IPS-NIHi11 (cell line): ENCODE results near the gene LY9.
"Not testable (repeated sequence)": the region's sequence is repeated elsewhere in the genome, so short reads cannot be mapped to it uniquely, and the experiment has no call there.

Experiments used
- DNase-seq: peaks from one replicate; pipeline ENCODE4 v3.0.0; 2012; ENCODE audit warnings: mixed read lengths, low spot score

LY9 gene

DNA sequence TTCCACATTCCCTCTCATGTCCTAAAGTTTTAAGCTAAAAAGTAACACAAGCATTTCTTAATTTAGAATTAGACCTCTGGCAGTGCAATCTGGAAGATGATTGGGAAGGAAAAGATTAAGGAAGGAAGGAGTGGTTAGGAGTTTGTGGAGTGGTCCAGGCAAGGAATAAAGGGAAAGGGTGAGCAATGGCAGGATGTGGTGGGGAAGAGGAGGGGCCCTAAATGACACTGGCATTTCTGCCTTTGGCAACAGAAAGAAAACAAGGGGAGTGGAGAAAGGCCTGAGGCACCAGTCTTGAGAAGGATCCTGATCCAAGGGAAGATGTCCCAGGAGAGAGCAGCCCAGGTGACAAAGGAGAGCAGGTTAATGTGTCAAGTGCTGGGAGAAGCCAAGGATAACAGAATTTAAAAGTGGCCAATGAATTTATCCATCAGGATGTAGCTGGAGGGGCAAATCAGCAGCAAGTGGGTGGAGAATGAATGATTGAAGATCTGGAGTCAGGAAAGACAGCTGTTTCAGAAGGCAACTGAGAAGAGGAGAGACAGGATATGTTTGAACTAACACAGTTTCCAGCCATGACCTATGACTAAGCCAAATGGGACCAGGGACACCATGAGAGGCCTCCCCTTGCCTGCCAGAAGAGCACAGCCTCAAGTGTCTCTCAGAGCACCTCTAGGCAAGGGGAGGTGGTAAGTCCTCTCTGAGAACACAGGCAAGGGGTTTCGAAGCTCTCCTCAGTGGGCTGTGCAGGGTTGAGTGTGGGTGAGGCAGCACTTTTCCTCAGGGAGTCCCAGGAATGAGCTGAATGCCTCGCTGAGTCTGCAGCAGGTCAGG lies 20.9 kb upstream of the LY9 start:
- DNase-seq: no peak

- DNase-seq: no peak
These were observed 19.8 kb upstream of the LY9 start for GRCh38 chr1:160776178-160776577.

GRCh38 chr1:160777486-160778089 lies 18.4 kb upstream of the LY9 start:
- peak; percentile 68 for DNase-seq

DNA sequence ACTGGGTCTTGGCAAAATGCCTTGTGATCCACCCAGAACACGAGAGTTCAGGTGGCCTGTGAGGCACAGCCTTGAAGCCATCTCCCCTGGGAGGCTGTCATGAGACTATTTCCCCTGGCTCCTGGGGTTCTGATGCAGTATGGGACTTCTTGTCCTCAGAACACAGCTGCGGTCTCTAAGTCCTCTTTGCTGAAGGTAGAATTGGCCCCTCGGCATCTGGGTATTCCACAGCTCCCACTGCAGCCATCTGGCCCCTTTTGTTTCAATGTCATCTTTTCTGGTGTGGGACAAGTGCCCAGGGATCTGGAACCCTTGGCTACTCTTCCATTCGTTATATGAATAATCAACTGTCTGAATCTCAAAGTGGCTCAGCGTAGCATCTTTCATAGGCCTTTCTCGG lies 17.0 kb upstream of the LY9 start:
- DNase-seq: no peak

DNA sequence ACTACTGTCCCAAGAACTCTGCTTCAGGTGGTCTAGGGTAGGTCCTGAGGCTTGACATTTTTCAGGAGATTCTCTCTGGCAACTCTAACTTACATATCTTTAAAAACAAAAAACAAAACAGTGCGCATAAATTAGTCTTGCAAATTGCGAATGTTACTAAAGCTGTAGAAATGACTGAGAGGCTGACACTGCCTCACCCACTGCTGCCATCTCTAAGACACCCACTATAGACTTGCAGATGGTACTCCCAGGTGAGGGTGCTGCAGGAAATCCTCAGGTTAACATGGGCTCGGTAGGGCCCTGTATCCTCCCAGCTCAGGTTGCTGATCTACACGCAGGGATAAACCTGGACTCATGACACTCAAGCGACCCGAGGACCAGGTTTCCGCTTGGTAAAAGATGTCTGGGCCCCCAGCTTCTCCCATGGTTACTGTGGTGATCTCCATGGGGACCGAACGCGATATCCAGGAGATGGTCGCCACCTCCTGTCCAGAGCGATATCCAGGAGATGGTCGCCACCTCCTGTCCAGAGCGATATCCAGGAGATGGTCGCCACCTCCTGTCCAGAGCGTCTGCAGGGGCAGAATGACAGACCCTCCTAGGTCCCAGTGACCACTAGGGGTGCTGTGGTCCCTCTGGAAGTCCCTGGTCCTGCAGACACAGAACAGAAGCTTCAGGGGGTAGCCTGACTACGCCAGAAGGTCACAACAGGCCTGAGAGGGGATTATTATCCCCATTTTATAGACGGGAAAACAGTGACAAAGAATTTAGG lies 16.2 kb upstream of the LY9 start:
- peak; percentile 69 for DNase-seq

GRCh38 chr1:160780398-160780755 lies 15.6 kb upstream of the LY9 start:
- no peak for DNase-seq

- DNase-seq: peak; percentile 19
These were observed 14.7 kb upstream of the LY9 start for GRCh38 chr1:160781186-160781766.

DNA sequence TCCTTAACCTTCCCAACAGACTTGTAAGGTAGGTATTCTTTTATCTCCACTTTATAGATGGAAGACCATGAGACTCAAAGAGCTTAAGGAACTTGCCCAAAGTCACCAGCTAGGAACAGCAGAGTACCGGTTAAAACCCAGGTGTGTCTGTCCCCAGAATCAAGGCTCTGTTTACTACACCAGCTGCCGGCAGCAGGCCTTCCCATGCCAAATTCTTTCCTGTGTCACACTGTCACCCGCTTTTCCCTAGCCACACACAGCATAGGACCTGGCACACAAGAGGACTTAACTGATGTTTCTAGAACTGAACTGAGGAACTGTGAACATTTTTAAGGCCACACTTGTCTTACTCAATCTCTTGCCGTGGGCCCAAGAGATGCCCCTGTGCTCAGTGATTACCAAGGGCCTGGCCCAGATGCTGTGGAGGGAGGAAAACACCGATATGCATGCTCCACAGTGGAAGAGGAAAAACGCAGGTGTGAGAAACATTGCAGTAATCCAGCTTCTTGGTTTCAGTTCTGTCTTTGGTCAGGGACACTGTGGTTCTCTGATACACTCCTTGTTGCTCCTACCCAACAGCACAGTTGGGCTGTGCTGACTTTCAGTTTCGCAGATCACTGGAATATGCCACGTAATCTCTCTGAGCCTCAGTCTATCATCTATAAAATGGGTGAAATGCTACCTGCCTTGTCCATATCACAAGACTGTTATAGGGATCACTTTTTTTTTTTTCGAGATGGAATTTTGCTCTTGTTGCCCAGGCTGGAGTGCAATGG lies 13.9 kb upstream of the LY9 start:
- no peak for DNase-seq

DNA sequence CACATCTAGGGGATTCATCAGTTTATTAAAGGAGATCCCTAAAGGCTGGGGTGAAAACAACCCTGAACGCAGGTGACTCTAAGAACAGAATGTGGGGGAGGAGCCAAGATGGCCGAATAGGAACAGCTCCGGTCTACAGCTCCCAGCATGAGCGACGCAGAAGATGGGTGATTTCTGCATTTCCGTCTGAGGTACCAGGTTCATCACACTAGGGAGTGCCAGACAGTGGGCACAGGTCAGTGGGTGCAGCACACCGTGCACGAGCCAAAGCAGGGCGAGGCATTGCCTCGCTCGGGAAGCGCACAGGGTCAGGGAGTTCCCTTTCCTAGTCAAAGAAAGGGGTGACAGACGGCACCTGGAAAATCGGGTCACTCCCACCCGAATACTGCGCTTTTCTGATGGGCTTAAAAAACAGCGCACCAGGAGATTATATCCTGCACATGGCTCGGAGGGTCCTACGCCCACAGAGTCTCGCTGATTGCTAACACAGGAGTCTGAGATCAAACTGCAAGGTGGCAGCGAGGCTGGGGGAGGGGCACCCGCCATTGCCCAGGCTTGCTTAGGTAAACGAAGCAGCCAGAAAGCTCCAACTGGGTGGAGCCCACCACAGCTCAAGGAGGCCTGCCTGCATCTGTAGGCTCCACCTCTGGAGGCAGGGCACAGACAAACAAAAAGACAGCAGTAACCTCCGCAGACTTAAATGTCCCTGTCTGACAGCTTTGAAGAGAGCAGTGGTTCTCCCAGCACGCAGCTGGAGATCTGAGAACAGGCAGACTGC lies 12.8 kb upstream of the LY9 start:
- not testable (repeated sequence) for DNase-seq

GRCh38 chr1:160789051-160789701 lies 6.8 kb upstream of the LY9 start:
- no peak for DNase-seq

DNA sequence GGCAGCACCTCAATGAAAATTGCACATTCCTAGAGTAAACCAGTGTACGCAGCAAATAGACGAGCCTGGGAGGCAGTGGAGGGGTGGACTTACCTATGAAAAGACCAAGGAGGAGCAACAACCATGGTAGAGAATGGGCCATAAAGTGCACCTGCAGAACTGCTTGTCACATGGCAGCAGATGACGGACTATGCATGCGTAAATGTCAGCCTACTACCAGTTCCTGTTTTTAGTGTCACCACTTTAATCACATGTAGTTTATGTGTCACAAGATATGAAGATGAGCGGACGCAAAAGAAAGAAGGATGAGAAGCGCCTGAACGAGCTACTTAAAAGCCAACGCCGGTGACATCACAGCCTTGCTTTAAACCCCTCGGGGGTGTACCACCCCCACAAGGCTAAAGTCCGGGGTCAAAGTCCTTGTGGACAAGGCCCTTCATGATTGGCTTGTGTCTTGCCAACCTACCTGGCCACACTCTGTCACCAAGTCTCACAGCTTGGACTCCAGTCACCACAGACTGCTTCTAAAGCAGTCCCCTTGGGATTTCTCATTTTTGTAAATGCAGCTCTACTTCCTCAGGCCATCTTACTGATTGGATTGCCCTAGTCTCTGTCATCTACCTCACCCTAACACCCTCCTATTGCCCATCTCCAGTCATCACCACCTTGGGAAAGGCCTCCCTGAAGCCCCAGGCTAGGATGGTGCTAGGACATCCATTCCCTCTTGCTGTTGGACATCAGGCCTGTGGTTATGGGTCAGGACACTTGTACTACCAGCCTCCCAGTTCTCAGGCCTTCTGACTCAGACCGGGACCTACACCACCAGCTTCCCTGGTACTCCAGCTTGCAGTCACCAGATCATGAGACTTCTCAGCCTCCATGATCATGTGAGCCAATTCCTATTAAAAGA lies 6.0 kb upstream of the LY9 start:
- no peak for DNase-seq

GRCh38 chr1:160794376-160794775 lies 1.6 kb upstream of the LY9 start:
- no peak for DNase-seq

- no peak for DNase-seq
These were observed 1.3 kb downstream of the LY9 start for GRCh38 chr1:160797271-160797709.

GRCh38 chr1:160797861-160798273 lies 1.9 kb downstream of the LY9 start:
- DNase-seq: no peak

DNA sequence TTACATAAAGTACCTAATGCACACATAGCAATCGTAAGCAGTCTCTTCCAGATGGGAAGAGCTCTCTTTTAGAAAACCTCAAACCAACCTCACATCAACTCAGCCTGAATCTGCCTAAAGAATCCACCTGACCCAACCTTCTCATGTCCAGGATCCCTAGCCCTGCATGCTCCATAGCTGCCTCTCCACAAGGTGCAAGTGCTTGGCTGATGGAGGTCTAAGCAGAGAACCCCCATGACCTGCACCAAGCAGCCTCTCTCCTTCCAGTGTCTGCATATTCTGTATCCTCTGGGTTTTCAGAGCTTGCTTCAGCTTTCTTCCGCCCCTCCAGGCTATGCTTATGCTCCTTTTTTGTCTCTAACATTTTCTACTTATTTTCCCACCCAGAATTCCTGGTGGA lies 2.5 kb downstream of the LY9 start:
- DNase-seq: no peak

DNA sequence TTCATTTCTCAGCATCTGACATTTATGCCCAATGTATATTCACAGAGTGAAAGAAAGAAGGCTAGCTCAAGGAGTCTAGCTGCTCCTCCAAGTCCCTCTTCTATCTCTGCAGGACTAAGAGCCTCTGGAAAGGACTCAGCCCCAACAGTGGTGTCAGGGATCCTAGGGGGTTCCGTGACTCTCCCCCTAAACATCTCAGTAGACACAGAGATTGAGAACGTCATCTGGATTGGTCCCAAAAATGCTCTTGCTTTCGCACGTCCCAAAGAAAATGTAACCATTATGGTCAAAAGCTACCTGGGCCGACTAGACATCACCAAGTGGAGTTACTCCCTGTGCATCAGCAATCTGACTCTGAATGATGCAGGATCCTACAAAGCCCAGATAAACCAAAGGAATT lies 3.7 kb downstream of the LY9 start:
- no peak for DNase-seq

GRCh38 chr1:160800142-160800541 lies 4.2 kb downstream of the LY9 start:
- DNase-seq: no peak

- no peak for DNase-seq
These were observed 4.9 kb downstream of the LY9 start for GRCh38 chr1:160800645-160801408.
